ENCODE data around the gene OR4C45. TPM values are rescaled to one million over a fixed set of nuclear protein-coding genes. Genes with fewer than 3 reads are reported as not detected.
"Not testable (repeated sequence)": the region's sequence is repeated elsewhere in the genome, so short reads cannot be mapped to it uniquely, and the experiment has no call there.

Gene OR4C45
- total RNA-seq, 3 donors from 2014 or later = not detected

GRCh38 chr11:50075856-50076255 lies 43.2 kb downstream of the OR4C45 start:
- Histone ChIP-seq H3K9me3 (peaks cover 71% of the 10 kb centered on the region), H3K4me1 (ENCODE audit: low read depth) (no peaks in the 10 kb centered on the region), H3K36me3 (ENCODE audit: low read depth) (no peaks in the 10 kb centered on the region), H3K4me3 (no peak overlapping the region)
- intact Hi-C loops (cut with DNase I, micrococcal nuclease) = no loop called here
- no peak for DNase-seq
- TF ChIP-seq, protein P1, sequence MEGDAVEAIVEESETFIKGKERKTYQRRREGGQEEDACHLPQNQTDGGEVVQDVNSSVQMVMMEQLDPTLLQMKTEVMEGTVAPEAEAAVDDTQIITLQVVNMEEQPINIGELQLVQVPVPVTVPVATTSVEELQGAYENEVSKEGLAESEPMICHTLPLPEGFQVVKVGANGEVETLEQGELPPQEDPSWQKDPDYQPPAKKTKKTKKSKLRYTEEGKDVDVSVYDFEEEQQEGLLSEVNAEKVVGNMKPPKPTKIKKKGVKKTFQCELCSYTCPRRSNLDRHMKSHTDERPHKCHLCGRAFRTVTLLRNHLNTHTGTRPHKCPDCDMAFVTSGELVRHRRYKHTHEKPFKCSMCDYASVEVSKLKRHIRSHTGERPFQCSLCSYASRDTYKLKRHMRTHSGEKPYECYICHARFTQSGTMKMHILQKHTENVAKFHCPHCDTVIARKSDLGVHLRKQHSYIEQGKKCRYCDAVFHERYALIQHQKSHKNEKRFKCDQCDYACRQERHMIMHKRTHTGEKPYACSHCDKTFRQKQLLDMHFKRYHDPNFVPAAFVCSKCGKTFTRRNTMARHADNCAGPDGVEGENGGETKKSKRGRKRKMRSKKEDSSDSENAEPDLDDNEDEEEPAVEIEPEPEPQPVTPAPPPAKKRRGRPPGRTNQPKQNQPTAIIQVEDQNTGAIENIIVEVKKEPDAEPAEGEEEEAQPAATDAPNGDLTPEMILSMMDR (IDR thresholded peaks at IDR 0.05) = no peak
- no peak for ATAC-seq

DNA sequence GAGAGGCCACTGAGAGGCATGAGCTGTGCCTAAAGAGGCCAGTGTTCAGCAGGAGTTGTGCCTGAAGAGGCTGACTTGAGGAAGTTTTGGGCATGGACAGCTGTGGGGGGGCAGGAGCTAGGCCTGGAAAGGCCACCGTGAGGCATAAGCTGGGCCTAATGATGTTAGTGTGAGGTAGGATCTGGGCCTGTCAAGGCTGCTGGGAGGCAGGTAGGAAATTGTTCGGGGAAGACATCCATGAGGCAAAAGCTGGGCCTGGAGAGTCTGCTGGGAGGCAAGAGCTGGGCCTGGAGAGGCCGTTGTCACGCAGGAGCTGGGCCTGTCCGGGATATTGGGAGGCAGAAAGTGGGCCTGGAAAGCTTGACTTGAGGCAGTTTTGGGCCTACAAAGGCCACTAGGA lies 44.9 kb downstream of the OR4C45 start:
- Histone ChIP-seq H3K4me3 (no peak overlapping the region), H3K9me3 (peaks cover 57% of the 10 kb centered on the region), H3K4me1 (ENCODE audit: low read depth) (no peaks in the 10 kb centered on the region), H3K36me3 (ENCODE audit: low read depth) (no peaks in the 10 kb centered on the region)
- TF ChIP-seq, protein P1 (IDR thresholded peaks at IDR 0.05) = no peak
- DNase-seq (no peak), ATAC-seq (no peak)
- intact Hi-C loops (cut with DNase I, micrococcal nuclease) = no loop called here

DNA sequence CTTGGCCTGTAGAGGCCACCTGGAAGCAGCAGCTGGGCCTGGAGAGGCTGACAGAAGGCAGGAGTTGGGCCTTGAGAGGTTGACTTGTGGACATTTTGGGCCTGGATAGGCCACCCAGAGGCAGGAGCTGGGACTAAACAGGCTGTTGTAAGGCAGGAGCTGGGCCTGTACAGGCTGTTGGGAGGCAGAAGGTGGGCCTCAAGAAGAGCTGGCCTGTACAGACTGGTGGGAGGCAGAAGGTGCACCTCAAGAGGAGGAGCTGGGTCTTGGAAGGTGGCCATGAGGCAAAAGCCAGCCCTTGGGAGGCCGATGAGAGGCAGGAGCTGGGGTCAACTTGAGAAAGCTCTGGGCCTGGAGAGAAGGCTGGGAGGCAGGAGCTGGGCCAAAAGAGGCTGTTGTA lies 45.3 kb downstream of the OR4C45 start:
- no peaks in the 10 kb centered on the region for H3K4me1 ChIP-seq (ENCODE audit: low read depth)
- no peaks in the 10 kb centered on the region for H3K36me3 ChIP-seq (ENCODE audit: low read depth)
- no peak overlapping the region for H3K4me3 ChIP-seq
- DNase-seq (no peak), ATAC-seq (no peak)
- intact Hi-C loops (cut with DNase I, micrococcal nuclease) = no loop called here
- H3K9me3 ChIP-seq = peaks cover 52% of the 10 kb centered on the region
- TF ChIP-seq, protein P1 (IDR thresholded peaks at IDR 0.05) = no peak

DNA sequence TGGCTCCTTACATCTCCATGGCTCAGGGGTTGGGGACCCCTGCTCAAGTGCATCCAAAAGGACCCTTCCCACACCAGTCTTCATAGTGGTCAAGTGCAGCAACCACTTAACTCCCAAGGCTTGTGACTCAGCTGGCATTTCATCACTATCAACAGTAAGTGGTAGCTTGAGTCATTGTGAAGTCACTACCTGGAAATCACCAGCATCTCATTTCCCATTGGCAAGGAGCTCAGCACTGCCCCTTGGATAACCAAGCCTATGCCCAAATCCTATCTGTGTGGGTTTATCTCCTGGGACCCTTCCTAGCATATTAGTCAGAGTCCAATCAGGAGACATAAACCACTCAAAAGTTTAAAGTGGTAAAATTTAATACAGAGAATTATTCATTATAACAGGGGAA lies 46.3 kb downstream of the OR4C45 start:
- peaks cover 47% of the 10 kb centered on the region for H3K9me3 ChIP-seq
- ATAC-seq; DNase-seq; intact Hi-C loops (cut with DNase I, micrococcal nuclease); H3K4me1 ChIP-seq (ENCODE audit: low read depth); H3K4me3 ChIP-seq; H3K36me3 ChIP-seq (ENCODE audit: low read depth): not testable (repeated sequence)

- TF ChIP-seq, protein P1 (IDR thresholded peaks at IDR 0.05) = no peak
- Histone ChIP-seq H3K4me3 (no peak overlapping the region), H3K4me1 (ENCODE audit: low read depth) (no peaks in the 10 kb centered on the region), H3K9me3 (peaks cover 45% of the 10 kb centered on the region), H3K36me3 (ENCODE audit: low read depth) (no peaks in the 10 kb centered on the region)
- intact Hi-C loops (cut with DNase I, micrococcal nuclease) = no loop called here
- DNase-seq (no peak), ATAC-seq (no peak)
Measured at GRCh38 chr11:50080256-50080655, 47.6 kb downstream of the OR4C45 start.

Other genes starting within 250 kb of the OR4C45 start
- not detected for gene OR4C13, start 80.5 kb upstream of the OR4C45 start, total RNA-seq
- gene OR4C12, start 50.3 kb upstream of the OR4C45 start, total RNA-seq = not detected